ENCODE measurements around the gene TUBA3E. TPM values are rescaled to one million over a fixed set of nuclear protein-coding genes. Genes with fewer than 3 reads are reported as not detected.
A peak's percentile ranks its signal among the peaks of the same experiment; 100 is the strongest.
"Not testable (repeated sequence)": the region's sequence is repeated elsewhere in the genome, so short reads cannot be mapped to it uniquely, and the experiment has no call there.

The TUBA3E gene
- total RNA-seq, 1 experiment from 2014 or later: not detected

- H3K27me3 ChIP-seq (ENCODE audit: control insufficient read depth, insufficient read depth, low read length); H3K36me3 ChIP-seq (replicated peaks; ENCODE audit: control insufficient read depth, insufficient read depth, low read length); H3K4me3 ChIP-seq (ENCODE audit: insufficient read depth, low read depth, low read length): not testable (repeated sequence)
- DNase-seq: peak; percentile 52
Observed at GRCh38 chr2:130160838-130161705, 37.2 kb downstream of the TUBA3E start.

GRCh38 chr2:130160131-130160530 is 38.1 kb downstream of the TUBA3E start:
- Histone ChIP-seq H3K36me3 (replicated peaks; ENCODE audit: control insufficient read depth, insufficient read depth, low read length) (peaks cover 9% of the 10 kb centered on the region), H3K4me3 (ENCODE audit: insufficient read depth, low read depth, low read length) (no peak overlapping the region)
- DNase-seq: peak; percentile 11

GRCh38 chr2:130159376-130159775 is 38.9 kb downstream of the TUBA3E start:
- H3K4me3 ChIP-seq (ENCODE audit: insufficient read depth, low read depth, low read length); H3K27me3 ChIP-seq (ENCODE audit: control insufficient read depth, insufficient read depth, low read length); DNase-seq: not testable (repeated sequence)
- peaks cover 11% of the 10 kb centered on the region for H3K36me3 ChIP-seq (replicated peaks; ENCODE audit: control insufficient read depth, insufficient read depth, low read length)

More at GRCh38 chr2:130160131-130160530, 38.1 kb downstream of the TUBA3E start:
- H3K27me3 ChIP-seq (ENCODE audit: control insufficient read depth, insufficient read depth, low read length): no peaks in the 10 kb centered on the region

GRCh38 chr2:130158631-130159030 is 39.6 kb downstream of the TUBA3E start:
- H3K4me3 ChIP-seq (ENCODE audit: insufficient read depth, low read depth, low read length): no peak overlapping the region
- H3K36me3 ChIP-seq (replicated peaks; ENCODE audit: control insufficient read depth, insufficient read depth, low read length): peaks cover 6% of the 10 kb centered on the region
- no peaks in the 10 kb centered on the region for H3K27me3 ChIP-seq (ENCODE audit: control insufficient read depth, insufficient read depth, low read length)
- DNase-seq: no peak

GRCh38 chr2:130157825-130158514 is 40.3 kb downstream of the TUBA3E start:
- H3K4me3 ChIP-seq (ENCODE audit: insufficient read depth, low read depth, low read length); H3K36me3 ChIP-seq (replicated peaks; ENCODE audit: control insufficient read depth, insufficient read depth, low read length); H3K27me3 ChIP-seq (ENCODE audit: control insufficient read depth, insufficient read depth, low read length); DNase-seq: not testable (repeated sequence)

- DNase-seq: peak; percentile 33
- not testable (repeated sequence) for H3K27me3 ChIP-seq (ENCODE audit: control insufficient read depth, insufficient read depth, low read length); H3K4me3 ChIP-seq (ENCODE audit: insufficient read depth, low read depth, low read length); H3K36me3 ChIP-seq (replicated peaks; ENCODE audit: control insufficient read depth, insufficient read depth, low read length)
Observed at GRCh38 chr2:130157354-130157753, 40.9 kb downstream of the TUBA3E start.

GRCh38 chr2:130156624-130157004 is 41.6 kb downstream of the TUBA3E start:
- DNase-seq: peak; percentile 41
- Histone ChIP-seq H3K4me3 (ENCODE audit: insufficient read depth, low read depth, low read length) (no peak overlapping the region), H3K27me3 (ENCODE audit: control insufficient read depth, insufficient read depth, low read length) (no peaks in the 10 kb centered on the region), H3K36me3 (replicated peaks; ENCODE audit: control insufficient read depth, insufficient read depth, low read length) (peaks cover 8% of the 10 kb centered on the region)

- not testable (repeated sequence) for H3K4me3 ChIP-seq (ENCODE audit: insufficient read depth, low read depth, low read length); H3K27me3 ChIP-seq (ENCODE audit: control insufficient read depth, insufficient read depth, low read length); H3K36me3 ChIP-seq (replicated peaks; ENCODE audit: control insufficient read depth, insufficient read depth, low read length)
- DNase-seq: peak; percentile 84
Observed at GRCh38 chr2:130155956-130156623, 42.1 kb downstream of the TUBA3E start.

GRCh38 chr2:130154773-130155765 is 43.2 kb downstream of the TUBA3E start:
- Histone ChIP-seq H3K4me3 (ENCODE audit: insufficient read depth, low read depth, low read length) (no peak overlapping the region), H3K27me3 (ENCODE audit: control insufficient read depth, insufficient read depth, low read length) (no peaks in the 10 kb centered on the region), H3K36me3 (replicated peaks; ENCODE audit: control insufficient read depth, insufficient read depth, low read length) (peaks cover 8% of the 10 kb centered on the region)
- DNase-seq: peak; percentile 24

GRCh38 chr2:130154423-130154770 is 43.8 kb downstream of the TUBA3E start:
- H3K4me3 ChIP-seq (ENCODE audit: insufficient read depth, low read depth, low read length); H3K27me3 ChIP-seq (ENCODE audit: control insufficient read depth, insufficient read depth, low read length); DNase-seq; H3K36me3 ChIP-seq (replicated peaks; ENCODE audit: control insufficient read depth, insufficient read depth, low read length): not testable (repeated sequence)

- DNase-seq: peak; percentile 11
- H3K4me3 ChIP-seq (ENCODE audit: insufficient read depth, low read depth, low read length); H3K36me3 ChIP-seq (replicated peaks; ENCODE audit: control insufficient read depth, insufficient read depth, low read length); H3K27me3 ChIP-seq (ENCODE audit: control insufficient read depth, insufficient read depth, low read length): not testable (repeated sequence)
Observed at GRCh38 chr2:130153721-130154422, 44.4 kb downstream of the TUBA3E start.

GRCh38 chr2:130152816-130153595 is 45.2 kb downstream of the TUBA3E start:
- DNase-seq: peak; percentile 20
- H3K4me3 ChIP-seq (ENCODE audit: insufficient read depth, low read depth, low read length): no peak overlapping the region
- peaks cover 6% of the 10 kb centered on the region for H3K36me3 ChIP-seq (replicated peaks; ENCODE audit: control insufficient read depth, insufficient read depth, low read length)
- no peaks in the 10 kb centered on the region for H3K27me3 ChIP-seq (ENCODE audit: control insufficient read depth, insufficient read depth, low read length)
